OCI-LY7 (cell line): Measurements from ENCODE around the gene MT1H.

Source experiments
- CTCF ChIP-seq: fragments of 200-600 bp; sonication (generic); conservative IDR thresholded peaks from 2 replicates; pipeline ENCODE4 v1.5.1; 2014; ENCODE audit warnings: mild to moderate bottlenecking, antibody characterized with exemption, low read length, moderate library complexity, mixed read lengths
- EZH2phosphoT487 ChIP-seq: fragments of 200-600 bp; sonication (generic); IDR thresholded peaks from 2 replicates; pipeline ENCODE4 v1.6.1; 2018; ENCODE audit warnings: low read depth, borderline replicate concordance, mild to moderate bottlenecking, mixed run types, antibody characterized with exemption, low read length, moderate library complexity, mixed read lengths

- TF ChIP-seq CTCF: no peak
- no peak for TF ChIP-seq EZH2phosphoT487
Measured at GRCh38 chr16:56684926-56685590, 15.4 kb downstream of the MT1H start.
